Endothelial cell of umbilical vein (primary cell): ENCODE measurements around the gene SLC25A33. TPM values are rescaled to one million over a fixed set of nuclear protein-coding genes. Genes with fewer than 3 reads are reported as not detected.

ENCODE experiments used
- BruUV-seq: library from RNA; stranded (reverse); fragments of 400-500 nt; replicated peaks from 2 replicates; lab custom pipeline; 2021; lab: Mats Ljungman, UMichigan
- CTCF ChIA-PET: fragments of 300-600, 350-600 bp; sonication (Branson Sonifier 250); formaldehyde crosslinking; loops from one replicate; lab custom pipeline; 2021; ENCODE audit warnings: antibody characterized with exemption, inconsistent platforms; lab: Charles Lee
- POLR2A ChIA-PET: fragments of 300-600, 350-600 bp; sonication (Branson Sonifier 250); formaldehyde crosslinking; loops from one replicate; lab custom pipeline; 2021; ENCODE audit warnings: antibody characterized with exemption, inconsistent platforms; lab: Charles Lee
- DNase-seq: peaks from one replicate; pipeline ENCODE4 v3.0.0-alpha.2; 2011; ENCODE audit warnings: low read depth, low spot score
- FAIRE-seq: peaks from 2 replicates; lab custom pipeline; 2011; peaks lifted over from hg19 to GRCh38; lab: Jason Lieb, UNC
- H2AFZ ChIP-seq: 2 replicates; pipeline ENCODE4 v1.6.0; 2012; ENCODE audit warnings: low read depth, low read length, control low read depth, inconsistent platforms
- H3K27ac ChIP-seq: 2 replicates; pipeline ENCODE4 v1.5.1; 2011; ENCODE audit warnings: low read depth, mild to moderate bottlenecking, control low read depth, low read length, moderate library complexity; ENCODE audit not compliant: insufficient read depth
- H3K27me3 ChIP-seq, 2 experiments: 2 replicates each; pipeline versions ENCODE4 v1.6.0 to v1.6.1; 2011; ENCODE audit warnings: low read length in 2 of 2, mixed read lengths in 1 of 2; ENCODE audit not compliant: control insufficient read depth in 2 of 2, insufficient read depth in 2 of 2
- H3K36me3 ChIP-seq, 2 experiments: 2 replicates in 1 of 2; 3 replicates in 1 of 2; pipeline ENCODE4 v1.5.1; 2011; ENCODE audit warnings: low read length in 2 of 2, mild to moderate bottlenecking in 1 of 2, moderate library complexity in 1 of 2; ENCODE audit not compliant: control insufficient read depth in 2 of 2, insufficient read depth in 2 of 2; ENCODE audit errors: extremely low read depth in 1 of 2
- H3K4me1 ChIP-seq: 3 replicates; pipeline ENCODE4 v1.5.1; 2011; ENCODE audit warnings: mild to moderate bottlenecking, low read length; ENCODE audit not compliant: control insufficient read depth, insufficient read depth; ENCODE audit errors: extremely low read depth
- H3K4me2 ChIP-seq: 2 replicates; pipeline ENCODE4 v1.6.1; 2011; ENCODE audit warnings: low read length, control low read depth, mixed read lengths; ENCODE audit not compliant: insufficient read depth
- H3K4me3 ChIP-seq, 3 experiments: fragments of 200-600 bp in 1 of 3; sonication (generic), shearing (Covaris generic) in 1 of 3; replicated peaks in 1 of 3; 2 replicates each; pipeline ENCODE4 v1.5.1; 2011 to 2016; ENCODE audit warnings: control low read depth in 3 of 3, low read length in 3 of 3, mild to moderate bottlenecking in 2 of 3, inconsistent platforms in 1 of 3, low read depth in 1 of 3, moderate library complexity in 1 of 3; ENCODE audit not compliant: insufficient read depth in 1 of 3
- H3K79me2 ChIP-seq: 2 replicates; pipeline ENCODE4 v1.6.0; 2012; ENCODE audit warnings: low read length, inconsistent platforms; ENCODE audit not compliant: control insufficient read depth, insufficient read depth
- H3K9ac ChIP-seq: replicated peaks from 2 replicates; pipeline ENCODE3; 2011; ENCODE audit warnings: low read length, control low read depth; ENCODE audit not compliant: insufficient read depth; ENCODE audit errors: extremely low read depth
- H3K9me1 ChIP-seq: replicated peaks from 3 replicates; pipeline ENCODE4 v1.6.0; 2011; ENCODE audit warnings: mild to moderate bottlenecking, low read length; ENCODE audit not compliant: control insufficient read depth, insufficient read depth; ENCODE audit errors: extremely low read depth
- H3K9me3 ChIP-seq: replicated peaks from 2 replicates; pipeline ENCODE4 v1.5.1; 2012; ENCODE audit warnings: low read length, inconsistent platforms; ENCODE audit not compliant: control insufficient read depth, insufficient read depth
- H4K20me1 ChIP-seq: replicated peaks from 2 replicates; pipeline ENCODE3; 2011; ENCODE audit warnings: mild to moderate bottlenecking, low read length; ENCODE audit not compliant: control insufficient read depth, insufficient read depth; ENCODE audit errors: extremely low read depth
- EZH2 ChIP-seq: IDR thresholded peaks from 2 replicates; pipeline ENCODE4 v1.6.1; 2012; ENCODE audit warnings: borderline replicate concordance, low read depth, mild to moderate bottlenecking, moderate library complexity, low read length, inconsistent platforms; ENCODE audit not compliant: severe bottlenecking
- FOS ChIP-seq: IDR thresholded peaks from 2 replicates; pipeline ENCODE4 v1.6.1; 2011; ENCODE audit warnings: mild to moderate bottlenecking, low read length, moderate library complexity, borderline replicate concordance; ENCODE audit not compliant: insufficient read depth
- GATA2 ChIP-seq: IDR thresholded peaks from 2 replicates; pipeline ENCODE4 v1.7.0; 2011; ENCODE audit warnings: low read depth, mild to moderate bottlenecking, moderate library complexity, mixed read lengths, low read length; ENCODE audit not compliant: insufficient read length, insufficient read depth
- JUN ChIP-seq: IDR thresholded peaks from 2 replicates; pipeline ENCODE4 v1.6.1; 2011; ENCODE audit warnings: borderline replicate concordance, low read depth; ENCODE audit not compliant: insufficient read length, insufficient read depth
- MYC ChIP-seq: IDR thresholded peaks from one replicate; pipeline ENCODE4 v1.6.1; 2011; ENCODE audit warnings: mild to moderate bottlenecking, low read depth, low read length
- POLR2A ChIP-seq: IDR thresholded peaks from 2 replicates; pipeline ENCODE4 v1.6.1; 2012; ENCODE audit warnings: low read depth, mild to moderate bottlenecking, control low read depth, low read length
- POLR2AphosphoS5 ChIP-seq: IDR thresholded peaks from 2 replicates; pipeline ENCODE4 v1.6.1; 2012; ENCODE audit warnings: low read depth, mild to moderate bottlenecking, control low read depth, low read length, moderate library complexity; ENCODE audit not compliant: insufficient read depth
- dilution Hi-C: fragments of 300-500 bp; cut with MboI; formaldehyde crosslinking; loops from one replicate; pipeline ENCODE4 v1.15.0; 2019; ENCODE audit warnings: low sequenced_read_pairs; ENCODE audit not compliant: extremely low pct_ligation_motif_present
- intact Hi-C: fragments of 100-400 bp; cut with micrococcal nuclease; formaldehyde crosslinking; loops from one replicate; pipeline ENCODE4 v1.10.0; 2022
- polyA plus RNA-seq, 4 experiments: library from polyadenylated mRNA; depleted of rRNA in 3 of 4; stranded (reverse) in 3 of 4; unstranded in 1 of 4; fragments of >200 nt; gene quantifications; 2 replicates each; pipeline versions ENCODE4 v1.2.1 to v1.2.3, GENCODE V29; 2011 to 2012; ENCODE audit warnings: missing spikeins in 1 of 4
- total RNA-seq: library from RNA; stranded (reverse); gene quantifications from 2 replicates; pipeline ENCODE4 v1.2.3, GENCODE V29; 2021
- TF ChIP-seq, protein P1 (sequence below): IDR thresholded peaks from 2 replicates; pipeline ENCODE4 v1.6.1; 2011; ENCODE audit not compliant: insufficient read depth, insufficient read length
- TF ChIP-seq, protein P2 (sequence below), 2 donors: IDR thresholded peaks; 1 replicate in 1 of 2; 2 replicates in 1 of 2; pipeline ENCODE4 v1.5.1; 2011; ENCODE audit warnings: low read length in 2 of 2, mild to moderate bottlenecking in 2 of 2, moderate library complexity in 2 of 2, control low read depth in 1 of 2, inconsistent platforms in 1 of 2, low read depth in 1 of 2; ENCODE audit not compliant: insufficient read depth in 1 of 2; ENCODE audit errors: extremely low read depth in 1 of 2

SLC25A33 gene
- total and polyA plus RNA-seq, 2 donors (not counting 3 experiments of a cell fraction or from before 2014, with no cell fraction given), result 3.8 to 6.6 TPM

DNA sequence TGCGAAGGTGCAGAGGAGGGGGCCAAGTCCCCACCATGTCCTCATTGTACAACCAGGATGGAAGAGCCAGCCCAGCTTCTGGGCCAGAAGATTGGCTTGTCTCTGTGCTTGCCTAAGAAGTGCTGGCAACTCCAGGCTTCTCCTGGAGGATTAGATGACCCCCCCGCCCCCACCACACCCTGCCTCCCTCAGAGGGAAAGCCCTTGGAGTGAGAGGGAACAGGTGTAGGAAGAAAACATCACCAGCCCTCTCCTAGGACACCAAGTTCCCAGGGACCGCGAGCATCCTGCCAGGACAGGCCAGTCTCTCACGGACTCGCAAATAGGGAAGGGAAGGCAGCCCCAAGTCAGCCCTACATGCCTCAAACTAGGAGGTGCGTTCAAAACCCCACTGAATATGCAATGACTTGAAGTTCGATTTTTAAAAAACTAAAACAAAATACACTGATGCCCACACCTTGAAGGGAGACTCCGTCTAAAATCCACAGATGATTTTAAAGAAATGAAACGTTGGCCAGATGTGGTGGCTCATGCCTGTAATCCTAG lies 20.7 kb upstream of the SLC25A33 start:
- Histone ChIP-seq H3K4me1 (no peaks in the 10 kb centered on the region), H3K36me3 (no peaks in the 10 kb centered on the region), H3K4me3 (no peak overlapping the region), H3K4me2 (no peak overlapping the region), H2AFZ (no peak overlapping the region), H3K27me3 (peaks cover 0 to 1% of the 10 kb centered on the region in 2 experiments), H4K20me1 (no peaks in the 10 kb centered on the region), H3K27ac (no peak overlapping the region), H3K9me1 (no peaks in the 10 kb centered on the region), H3K9me3 (no peaks in the 10 kb centered on the region), H3K9ac (no peak overlapping the region), H3K79me2 (no peaks in the 10 kb centered on the region)
- CTCF ChIA-PET, result interaction anchor here (1.0 kb wide), 1 partner anchor 70 kb away, joined by 3 read pairs; the partner anchor contains the start of gene TMEM201
- no TSS peak for BruUV-seq
- FAIRE-seq, result no peak
- POLR2A ChIA-PET, result no interaction called here
- dilution Hi-C loops (no loop called here), intact Hi-C loops (no loop called here)
- no peak for DNase-seq
- TF ChIP-seq GATA2, result no peak
- TF ChIP-seq, protein P1, sequence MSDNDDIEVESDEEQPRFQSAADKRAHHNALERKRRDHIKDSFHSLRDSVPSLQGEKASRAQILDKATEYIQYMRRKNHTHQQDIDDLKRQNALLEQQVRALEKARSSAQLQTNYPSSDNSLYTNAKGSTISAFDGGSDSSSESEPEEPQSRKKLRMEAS, result no peak
- TF ChIP-seq POLR2A, result no peak
- TF ChIP-seq JUN, result no peak
- TF ChIP-seq EZH2, result no peak
- TF ChIP-seq, protein P2, sequence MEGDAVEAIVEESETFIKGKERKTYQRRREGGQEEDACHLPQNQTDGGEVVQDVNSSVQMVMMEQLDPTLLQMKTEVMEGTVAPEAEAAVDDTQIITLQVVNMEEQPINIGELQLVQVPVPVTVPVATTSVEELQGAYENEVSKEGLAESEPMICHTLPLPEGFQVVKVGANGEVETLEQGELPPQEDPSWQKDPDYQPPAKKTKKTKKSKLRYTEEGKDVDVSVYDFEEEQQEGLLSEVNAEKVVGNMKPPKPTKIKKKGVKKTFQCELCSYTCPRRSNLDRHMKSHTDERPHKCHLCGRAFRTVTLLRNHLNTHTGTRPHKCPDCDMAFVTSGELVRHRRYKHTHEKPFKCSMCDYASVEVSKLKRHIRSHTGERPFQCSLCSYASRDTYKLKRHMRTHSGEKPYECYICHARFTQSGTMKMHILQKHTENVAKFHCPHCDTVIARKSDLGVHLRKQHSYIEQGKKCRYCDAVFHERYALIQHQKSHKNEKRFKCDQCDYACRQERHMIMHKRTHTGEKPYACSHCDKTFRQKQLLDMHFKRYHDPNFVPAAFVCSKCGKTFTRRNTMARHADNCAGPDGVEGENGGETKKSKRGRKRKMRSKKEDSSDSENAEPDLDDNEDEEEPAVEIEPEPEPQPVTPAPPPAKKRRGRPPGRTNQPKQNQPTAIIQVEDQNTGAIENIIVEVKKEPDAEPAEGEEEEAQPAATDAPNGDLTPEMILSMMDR (IDR thresholded peaks at IDR 0.05; ENCODE audit: extremely low read depth in 1 of 2, insufficient read depth in 1 of 2, low read depth in 1 of 2, low read length in 2 of 2), result no peak
- no peak for TF ChIP-seq MYC
- no peak for TF ChIP-seq POLR2AphosphoS5
- TF ChIP-seq FOS, result no peak
